Measurements from ENCODE around the gene COPG1.
"Not testable (repeated sequence)": the region's sequence is repeated elsewhere in the genome, so short reads cannot be mapped to it uniquely, and the experiment has no call there.

COPG1 gene, protein sequence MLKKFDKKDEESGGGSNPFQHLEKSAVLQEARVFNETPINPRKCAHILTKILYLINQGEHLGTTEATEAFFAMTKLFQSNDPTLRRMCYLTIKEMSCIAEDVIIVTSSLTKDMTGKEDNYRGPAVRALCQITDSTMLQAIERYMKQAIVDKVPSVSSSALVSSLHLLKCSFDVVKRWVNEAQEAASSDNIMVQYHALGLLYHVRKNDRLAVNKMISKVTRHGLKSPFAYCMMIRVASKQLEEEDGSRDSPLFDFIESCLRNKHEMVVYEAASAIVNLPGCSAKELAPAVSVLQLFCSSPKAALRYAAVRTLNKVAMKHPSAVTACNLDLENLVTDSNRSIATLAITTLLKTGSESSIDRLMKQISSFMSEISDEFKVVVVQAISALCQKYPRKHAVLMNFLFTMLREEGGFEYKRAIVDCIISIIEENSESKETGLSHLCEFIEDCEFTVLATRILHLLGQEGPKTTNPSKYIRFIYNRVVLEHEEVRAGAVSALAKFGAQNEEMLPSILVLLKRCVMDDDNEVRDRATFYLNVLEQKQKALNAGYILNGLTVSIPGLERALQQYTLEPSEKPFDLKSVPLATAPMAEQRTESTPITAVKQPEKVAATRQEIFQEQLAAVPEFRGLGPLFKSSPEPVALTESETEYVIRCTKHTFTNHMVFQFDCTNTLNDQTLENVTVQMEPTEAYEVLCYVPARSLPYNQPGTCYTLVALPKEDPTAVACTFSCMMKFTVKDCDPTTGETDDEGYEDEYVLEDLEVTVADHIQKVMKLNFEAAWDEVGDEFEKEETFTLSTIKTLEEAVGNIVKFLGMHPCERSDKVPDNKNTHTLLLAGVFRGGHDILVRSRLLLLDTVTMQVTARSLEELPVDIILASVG

DNA sequence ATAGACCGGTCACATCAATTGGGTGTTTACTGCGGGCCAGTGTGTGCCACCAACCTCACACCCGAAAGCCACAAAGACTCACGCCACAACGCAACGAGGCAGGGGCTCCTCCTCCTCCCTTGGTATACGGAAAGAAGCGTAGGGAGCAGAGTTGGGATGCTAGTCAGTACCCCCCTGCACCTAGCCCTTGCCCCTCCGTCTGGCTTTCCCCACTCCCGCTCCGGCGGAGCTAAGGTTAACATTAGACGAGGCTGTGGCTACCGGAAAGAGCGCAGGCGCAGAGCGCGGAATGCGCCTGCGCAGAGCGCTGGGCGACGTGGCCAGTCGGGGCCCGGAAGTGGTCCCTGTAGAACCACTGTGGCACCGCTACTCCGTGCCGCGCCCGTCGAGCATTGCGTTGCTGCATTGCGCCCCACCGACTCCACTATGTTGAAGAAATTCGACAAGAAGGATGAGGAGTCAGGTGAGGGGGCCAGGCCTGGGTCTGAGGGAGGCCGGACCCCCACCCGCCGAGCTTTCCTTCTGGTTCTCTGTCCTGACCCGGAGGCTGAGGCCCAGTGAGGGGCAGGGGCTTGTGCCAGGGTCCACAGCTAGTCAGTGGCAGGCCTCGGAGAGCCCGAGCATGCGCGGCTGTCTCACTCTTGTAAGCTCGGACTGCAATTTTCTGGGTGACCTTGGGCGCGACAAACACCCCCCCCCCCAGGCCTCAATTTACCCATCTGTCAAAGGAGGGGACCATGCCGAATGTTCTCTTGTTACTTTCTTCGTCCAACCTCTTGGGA, at the start of gene COPG1:
Gene COPG1, plus strand, starts transcription at position 323 of the 782 bp plus-strand sequence. Its CDS starts 104 bp downstream, at position 427.
- peak; percentile 64 to 83 for DNase-seq (ENCODE audit: low read depth in 1 of 2, low spot score in 1 of 2)

DNA sequence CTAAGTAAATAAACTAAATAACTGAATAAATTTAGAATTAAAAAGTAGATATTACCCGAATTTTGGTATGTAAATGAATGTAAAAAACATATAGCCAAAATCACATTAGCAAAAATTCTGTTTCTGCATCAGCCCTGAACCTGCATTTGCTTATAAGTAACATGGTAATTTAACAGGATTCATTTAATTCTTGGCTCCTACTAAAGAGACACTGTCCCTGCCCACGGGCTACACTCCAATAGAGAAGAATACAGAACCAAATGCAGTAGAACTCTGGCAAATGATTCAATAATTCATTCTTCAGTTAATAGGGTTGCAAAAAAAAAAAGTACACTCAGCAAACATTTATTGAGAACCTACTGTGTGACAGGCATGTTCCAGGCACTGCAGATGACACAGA, 44.9 kb upstream of the COPG1 start:
- no peak for DNase-seq (ENCODE audit: low read depth in 1 of 2, low spot score in 1 of 2)

DNA sequence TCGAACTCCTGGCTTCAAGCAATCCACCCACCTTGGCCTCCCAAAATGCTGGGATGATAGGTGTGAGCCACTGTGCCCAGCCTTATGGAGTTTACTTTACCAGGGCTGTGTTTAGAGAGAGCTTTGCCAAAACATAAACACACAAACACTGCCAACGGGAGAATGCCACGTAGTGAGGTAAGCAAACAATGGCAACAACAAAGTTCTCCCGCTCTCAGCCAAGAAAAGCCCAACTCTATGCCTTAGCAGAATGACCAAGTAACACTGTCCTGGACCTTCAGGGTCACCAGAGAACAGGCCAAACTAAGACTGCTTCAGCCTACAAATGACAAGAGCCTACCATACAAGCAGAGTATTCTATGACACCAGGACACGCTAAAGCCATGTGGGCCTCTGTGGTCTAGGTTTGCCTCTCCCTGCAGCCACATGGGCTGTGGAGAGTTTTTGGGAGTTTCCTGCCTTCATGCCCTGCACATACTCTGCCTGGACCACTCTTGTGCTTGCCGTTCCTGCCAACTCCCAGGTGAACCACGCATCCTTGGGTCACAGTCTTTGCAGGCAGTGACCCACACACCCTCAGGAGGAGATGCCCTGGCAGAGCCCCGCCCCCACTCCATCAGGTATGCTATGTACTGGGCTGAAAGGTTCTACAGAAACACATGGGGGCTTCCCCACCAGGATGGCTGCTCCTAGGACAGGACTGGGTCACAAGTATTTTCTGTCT, 44.1 kb upstream of the COPG1 start:
- DNase-seq (ENCODE audit: low read depth in 1 of 2, low spot score in 1 of 2), result no peak

- no peak for DNase-seq (ENCODE audit: low read depth in 1 of 2, low spot score in 1 of 2)
Observed at GRCh38 chr3:129207479-129207878, 41.9 kb upstream of the COPG1 start.

DNA sequence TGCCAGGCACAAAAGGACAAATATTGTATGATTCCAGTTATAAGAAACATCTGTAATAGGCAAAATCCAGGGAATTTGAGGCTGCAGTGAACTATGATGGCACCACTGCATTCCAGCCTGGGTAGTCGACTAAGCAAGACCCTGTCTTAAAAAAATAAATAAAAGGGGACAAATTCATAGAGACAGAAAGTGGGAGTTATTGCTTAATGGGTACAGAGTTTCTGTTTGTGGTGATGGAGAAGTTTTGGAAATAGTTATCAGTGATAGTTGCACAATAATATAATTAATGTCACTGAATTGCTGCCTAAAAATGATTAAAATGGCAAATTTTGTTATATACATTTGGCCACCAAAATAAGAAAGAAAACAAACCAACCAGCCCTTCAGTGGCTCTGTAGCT, 38.1 kb upstream of the COPG1 start:
- DNase-seq (ENCODE audit: low read depth in 1 of 2, low spot score in 1 of 2), result no peak

DNA sequence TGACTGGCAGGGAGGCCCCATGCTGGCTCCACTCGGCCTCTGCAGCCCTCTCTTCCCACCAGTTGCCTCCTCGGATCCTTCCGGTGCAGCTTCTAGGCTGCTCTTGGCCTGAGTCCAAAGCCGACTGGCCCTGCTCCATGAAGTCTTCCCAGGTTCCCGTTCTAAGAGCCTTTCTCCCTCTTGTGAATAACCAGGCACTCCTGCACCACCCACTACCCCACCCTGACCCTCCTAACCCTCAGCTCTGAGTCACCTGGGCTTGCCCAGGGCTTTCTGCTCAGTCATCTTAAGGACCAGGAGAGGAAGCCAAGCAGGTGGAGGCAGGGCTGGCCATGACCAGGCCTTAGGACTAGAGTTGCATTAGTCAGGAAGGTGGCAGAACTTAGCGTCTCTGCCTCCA, 37.6 kb upstream of the COPG1 start:
- no peak for DNase-seq (ENCODE audit: low read depth in 1 of 2, low spot score in 1 of 2)

DNA sequence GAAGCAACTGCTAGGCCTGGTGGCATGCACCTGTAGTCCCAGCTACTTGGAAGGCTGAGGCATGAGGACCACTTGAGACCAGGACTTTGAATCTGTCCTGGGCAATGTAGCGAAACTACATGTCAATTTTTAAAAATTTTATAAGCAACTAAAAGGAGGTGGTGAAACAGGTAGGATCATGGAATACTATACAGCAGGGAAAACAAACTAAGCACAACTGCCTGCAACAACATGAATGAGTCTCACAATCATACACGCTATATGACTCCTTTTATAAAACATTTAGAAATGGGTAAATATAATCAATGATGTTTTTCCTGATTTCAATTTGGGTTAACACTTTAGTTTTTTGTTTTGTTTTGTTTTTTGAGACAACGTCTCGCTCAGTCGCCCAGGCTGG, 36.2 kb upstream of the COPG1 start:
- DNase-seq (ENCODE audit: low read depth in 1 of 2, low spot score in 1 of 2), result no peak

DNA sequence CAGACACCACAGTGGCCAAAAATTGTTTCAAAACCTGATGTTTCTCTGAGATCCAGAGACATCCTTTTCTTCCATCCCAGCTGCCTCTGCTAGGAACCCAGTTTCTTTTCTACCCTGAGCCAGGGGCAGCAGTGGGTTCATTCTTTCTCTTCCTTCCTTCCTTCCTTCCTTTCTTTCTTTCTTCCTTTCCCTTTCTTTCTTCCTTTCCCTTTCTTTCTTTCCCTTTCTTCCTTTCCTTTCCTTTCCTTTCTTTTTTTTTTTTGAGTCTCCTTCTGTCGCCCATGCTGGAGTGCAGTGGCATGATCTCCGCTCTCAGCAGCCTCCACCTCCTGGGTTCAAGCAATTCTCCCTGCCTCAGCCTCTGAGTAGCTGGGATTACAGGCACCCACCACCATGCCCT, 30.7 kb upstream of the COPG1 start:
- DNase-seq (ENCODE audit: low read depth in 1 of 2, low spot score in 1 of 2), result no peak

- DNase-seq (ENCODE audit: low read depth in 1 of 2, low spot score in 1 of 2), result not testable (repeated sequence)
Observed at GRCh38 chr3:129224387-129224786, 25.0 kb upstream of the COPG1 start.

DNA sequence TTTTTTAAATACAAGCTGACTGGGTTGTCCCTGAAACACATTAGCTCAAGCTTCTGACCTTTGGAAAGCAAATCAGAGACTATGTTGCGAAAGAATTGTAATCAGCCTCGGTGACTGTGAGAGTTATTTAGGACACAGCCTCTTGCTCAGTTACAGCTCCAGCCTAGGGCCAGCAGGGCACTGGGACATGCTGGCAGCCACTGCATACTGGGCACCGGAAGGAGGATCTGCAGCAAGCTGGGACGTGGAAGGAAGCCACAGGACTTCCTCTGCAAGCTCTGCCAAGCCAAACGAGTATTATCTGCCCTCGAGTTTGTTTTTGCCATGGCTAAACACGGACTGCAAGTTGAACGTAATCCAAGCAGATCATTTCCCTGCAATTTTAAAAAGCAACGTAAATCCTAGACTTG, 24.4 kb upstream of the COPG1 start:
- no peak for DNase-seq (ENCODE audit: low read depth in 1 of 2, low spot score in 1 of 2)

- no peak for DNase-seq (ENCODE audit: low read depth in 1 of 2, low spot score in 1 of 2)
Observed at GRCh38 chr3:129226374-129226773, 23.0 kb upstream of the COPG1 start.

GRCh38 chr3:129228891-129229585, 20.4 kb upstream of the COPG1 start:
- DNase-seq (ENCODE audit: low read depth in 1 of 2, low spot score in 1 of 2), result no peak

GRCh38 chr3:129230311-129231019, 18.9 kb upstream of the COPG1 start:
- DNase-seq (ENCODE audit: low read depth in 1 of 2, low spot score in 1 of 2), result no peak

DNA sequence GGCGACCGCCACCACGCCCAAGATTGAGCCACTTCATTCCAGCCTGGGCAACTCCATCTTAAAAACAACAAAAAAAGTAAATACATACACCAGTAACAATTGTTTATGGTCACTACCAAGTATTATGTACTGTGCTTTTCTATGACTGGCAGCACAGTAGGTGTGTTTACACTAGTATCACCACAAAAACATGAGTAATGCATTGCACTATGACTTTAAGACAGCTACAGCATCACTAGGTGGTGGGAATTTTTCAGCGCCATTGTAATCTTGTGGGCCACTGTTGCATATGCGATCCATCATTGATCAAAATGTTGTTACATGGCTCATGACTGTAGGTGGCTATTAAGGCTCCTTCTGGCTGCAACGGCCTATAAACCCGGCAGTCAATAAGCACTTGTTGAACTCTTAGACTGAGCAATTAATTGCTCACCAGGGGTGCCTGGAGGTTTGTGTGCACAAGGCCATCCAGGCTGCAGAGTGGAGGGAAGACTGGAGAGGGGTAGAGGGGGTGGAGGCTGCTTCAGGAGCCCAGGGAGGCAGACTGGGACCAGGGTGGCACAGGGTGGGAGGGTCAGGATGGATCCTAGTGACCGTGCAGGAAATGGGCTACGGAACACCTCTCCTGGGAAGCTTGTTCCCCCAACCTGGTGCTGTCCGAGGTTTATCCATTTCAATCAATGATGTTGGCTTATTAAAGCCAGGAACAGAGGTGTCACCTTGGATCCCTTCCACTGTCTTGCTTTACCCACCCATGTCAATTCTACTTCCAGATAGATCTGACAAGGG, 17.9 kb upstream of the COPG1 start:
- DNase-seq (ENCODE audit: low read depth in 1 of 2, low spot score in 1 of 2), result no peak

- DNase-seq (ENCODE audit: low read depth in 1 of 2, low spot score in 1 of 2), result no peak
Observed at GRCh38 chr3:129233538-129233937, 15.9 kb upstream of the COPG1 start.

- no peak for DNase-seq (ENCODE audit: low read depth in 1 of 2, low spot score in 1 of 2)
Observed at GRCh38 chr3:129234441-129234840, 15.0 kb upstream of the COPG1 start.

DNA sequence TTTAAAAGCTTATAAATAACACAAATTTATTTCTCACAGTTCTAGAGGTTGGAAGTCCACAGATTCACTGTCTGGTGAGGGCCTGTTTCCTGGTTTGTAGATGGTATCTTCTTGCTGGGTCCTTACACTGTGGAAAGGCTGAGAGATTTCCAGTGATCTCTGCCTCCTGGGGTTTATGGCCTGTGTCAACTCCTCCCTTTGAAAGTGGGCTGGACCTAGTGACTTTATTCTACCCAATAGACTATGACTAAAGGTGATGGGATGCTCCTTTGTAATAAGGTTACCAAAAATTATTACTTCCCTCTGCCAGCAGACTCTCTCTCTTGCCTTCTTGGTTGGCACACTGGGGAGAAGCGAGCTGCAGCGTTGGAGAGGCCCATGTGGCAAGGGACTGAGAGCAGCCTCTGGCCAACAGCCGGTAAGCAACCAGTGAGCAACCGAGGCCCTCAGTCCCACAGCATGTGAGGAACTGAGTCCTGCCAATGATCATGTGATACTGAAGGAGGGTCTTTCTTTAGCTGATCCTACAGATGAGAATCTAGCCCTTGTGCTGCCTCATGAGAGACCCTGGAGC, 14.0 kb upstream of the COPG1 start:
- no peak for DNase-seq (ENCODE audit: low read depth in 1 of 2, low spot score in 1 of 2)

- no peak for DNase-seq (ENCODE audit: low read depth in 1 of 2, low spot score in 1 of 2)
Observed at GRCh38 chr3:129238945-129239705, 10.3 kb upstream of the COPG1 start.

All from activated T-helper 1 cell treated with anti-CD3 and anti-CD28 coated beads, Interleukin-2, amount 50 U/mL, for 16 hours (primary cell).